ACC112 (cell line): Measurements from ENCODE around the gene DNAJC27.

Experiments used
- H2AFZ ChIP-seq: fragments of 200-600 bp; sonication (generic); one replicate; pipeline ENCODE4 v1.6.0; 2017; ENCODE audit warnings: antibody characterized with exemption, low read length; ENCODE audit not compliant: unreplicated experiment
- H3K27ac ChIP-seq: fragments of 200-600 bp; sonication (generic); 2 replicates; pipeline ENCODE4 v1.5.1; 2014; ENCODE audit warnings: low read depth, mild to moderate bottlenecking, antibody characterized with exemption, low read length, moderate library complexity
- H3K27me3 ChIP-seq: fragments of 200-600 bp; sonication (generic); 2 replicates; pipeline ENCODE4 v1.6.1; 2014; ENCODE audit warnings: mild to moderate bottlenecking, antibody characterized with exemption, low read length, moderate library complexity, mixed read lengths; ENCODE audit not compliant: insufficient read depth
- H3K36me3 ChIP-seq: fragments of 200-600 bp; sonication (generic); 2 replicates; pipeline ENCODE4 v1.6.1; 2016; ENCODE audit warnings: mild to moderate bottlenecking, antibody characterized with exemption, low read length, moderate library complexity, mixed read lengths; ENCODE audit not compliant: insufficient read depth
- H3K4me1 ChIP-seq: fragments of 200-600 bp; sonication (generic); one replicate; pipeline ENCODE4 v1.6.1; 2016; ENCODE audit warnings: low read length, mixed read lengths; ENCODE audit not compliant: insufficient read depth, unreplicated experiment, control insufficient read depth
- H3K4me3 ChIP-seq: fragments of 200-600 bp; sonication (generic); 2 replicates; pipeline ENCODE4 v1.5.1; 2014; ENCODE audit warnings: mild to moderate bottlenecking, low read depth, low read length
- H3K79me2 ChIP-seq: fragments of 200-600 bp; sonication (generic); one replicate; pipeline ENCODE4 v1.6.0; 2016; ENCODE audit warnings: low read length; ENCODE audit not compliant: control insufficient read depth, unreplicated experiment, insufficient read depth

DNAJC27 gene

GRCh38 chr2:24926602-24927252, 45.0 kb downstream of the DNAJC27 start:
- no peak overlapping the region; the same call in 1 of the 2 replicates for H3K4me3 ChIP-seq
- no peaks in the 10 kb centered on the region for H3K36me3 ChIP-seq
- H2AFZ ChIP-seq = peak overlapping the region; percentile 93

DNA sequence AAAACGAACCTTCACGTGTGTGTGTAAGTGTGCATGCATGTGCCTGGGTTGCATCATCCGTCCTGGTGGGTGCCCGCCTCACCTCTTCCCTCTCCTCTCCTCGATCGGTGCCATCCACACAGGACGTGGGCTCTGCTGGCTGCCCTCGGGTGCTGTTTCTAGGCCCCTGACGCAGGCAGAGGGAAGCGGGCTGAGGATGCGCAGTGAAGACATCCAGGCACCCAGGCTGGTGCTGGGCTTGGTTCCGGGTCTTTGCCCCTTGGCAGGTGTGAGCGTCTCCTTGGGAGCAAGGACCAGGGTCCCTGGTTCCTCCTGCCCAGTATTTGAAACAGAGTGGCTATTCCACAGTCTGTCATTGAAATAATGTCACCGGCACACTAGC, 45.5 kb downstream of the DNAJC27 start:
- Histone ChIP-seq H3K27ac (no peak overlapping the region), H2AFZ (no peak overlapping the region), H3K79me2 (no peaks in the 10 kb centered on the region), H3K4me1 (peaks cover 8% of the 10 kb centered on the region), H3K36me3 (no peaks in the 10 kb centered on the region), H3K27me3 (no peaks in the 10 kb centered on the region), H3K4me3 (no peak overlapping the region)

More at GRCh38 chr2:24926602-24927252, 45.0 kb downstream of the DNAJC27 start:
- Histone ChIP-seq H3K27ac (no peak overlapping the region), H3K79me2 (no peaks in the 10 kb centered on the region), H3K27me3 (no peaks in the 10 kb centered on the region), H3K4me1 (peaks cover 8% of the 10 kb centered on the region)

- Histone ChIP-seq H2AFZ (no peak overlapping the region), H3K36me3 (no peaks in the 10 kb centered on the region), H3K27me3 (no peaks in the 10 kb centered on the region), H3K79me2 (no peaks in the 10 kb centered on the region), H3K4me1 (peaks cover 8% of the 10 kb centered on the region), H3K4me3 (no peak overlapping the region), H3K27ac (no peak overlapping the region)
These were observed 45.9 kb downstream of the DNAJC27 start for GRCh38 chr2:24925815-24926214.

- no peaks in the 10 kb centered on the region for H3K79me2 ChIP-seq
- no peak overlapping the region for H3K27ac ChIP-seq
- peaks cover 8% of the 10 kb centered on the region for H3K4me1 ChIP-seq
- H3K27me3 ChIP-seq = no peaks in the 10 kb centered on the region
- H2AFZ ChIP-seq = no peak overlapping the region
- H3K4me3 ChIP-seq = no peak overlapping the region
- H3K36me3 ChIP-seq = no peaks in the 10 kb centered on the region
These were observed 47.0 kb downstream of the DNAJC27 start for GRCh38 chr2:24924732-24925131.

- no peak overlapping the region for H3K27ac ChIP-seq
- no peak overlapping the region for H2AFZ ChIP-seq
- no peaks in the 10 kb centered on the region for H3K36me3 ChIP-seq
- H3K27me3 ChIP-seq = no peaks in the 10 kb centered on the region
- H3K4me1 ChIP-seq = peaks cover 8% of the 10 kb centered on the region
- H3K79me2 ChIP-seq = no peaks in the 10 kb centered on the region
- H3K4me3 ChIP-seq = no peak overlapping the region
These were observed 47.5 kb downstream of the DNAJC27 start for GRCh38 chr2:24924266-24924665.

DNA sequence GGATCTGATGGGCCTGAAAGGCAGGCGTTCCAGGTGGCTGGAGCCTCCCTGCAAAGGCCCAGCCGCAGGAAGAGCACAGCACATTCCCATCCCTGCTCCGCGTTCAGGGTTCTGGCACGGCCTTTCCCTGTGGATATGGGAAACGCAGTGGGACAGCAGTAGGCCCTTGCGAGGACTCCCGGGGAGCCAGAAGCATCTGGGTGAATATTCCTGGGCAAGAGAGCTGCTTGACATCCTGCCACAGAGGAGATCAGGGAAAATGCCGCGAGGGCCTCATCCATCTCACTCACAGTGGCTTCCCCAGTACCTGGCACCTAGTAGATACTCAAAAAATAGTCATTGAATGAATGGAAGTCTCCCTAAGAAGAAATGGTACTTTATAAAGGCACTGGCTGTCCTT, 48.6 kb downstream of the DNAJC27 start:
- Histone ChIP-seq H2AFZ (no peak overlapping the region), H3K36me3 (no peaks in the 10 kb centered on the region), H3K4me3 (no peak overlapping the region), H3K27ac (no peak overlapping the region), H3K79me2 (no peaks in the 10 kb centered on the region), H3K4me1 (peaks cover 8% of the 10 kb centered on the region), H3K27me3 (no peaks in the 10 kb centered on the region)

DNA sequence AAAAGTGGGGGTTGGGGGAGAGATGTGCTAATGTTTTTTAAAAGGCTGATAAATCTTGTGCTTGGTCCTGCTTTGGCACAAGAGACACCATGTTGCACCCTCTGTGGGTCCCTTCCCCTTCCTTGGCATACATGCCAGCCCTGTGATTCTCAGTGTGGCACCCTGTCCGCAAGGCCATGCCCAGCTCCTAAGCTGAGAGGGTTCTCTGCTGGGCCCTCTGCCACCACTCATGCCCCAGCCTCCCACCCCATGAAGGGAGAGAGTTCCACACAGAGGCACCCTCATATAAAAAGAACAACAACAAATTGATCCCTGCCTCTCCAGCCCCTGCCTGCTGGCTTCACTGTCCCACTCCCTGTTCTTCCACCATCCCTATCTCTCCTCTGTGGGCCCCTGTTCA, 49.2 kb downstream of the DNAJC27 start:
- H3K27me3 ChIP-seq = no peaks in the 10 kb centered on the region
- no peaks in the 10 kb centered on the region for H3K36me3 ChIP-seq
- no peak overlapping the region for H3K4me3 ChIP-seq
- no peak overlapping the region for H2AFZ ChIP-seq
- H3K27ac ChIP-seq = no peak overlapping the region
- peaks cover 8% of the 10 kb centered on the region for H3K4me1 ChIP-seq
- no peaks in the 10 kb centered on the region for H3K79me2 ChIP-seq

GRCh38 chr2:24920809-24921441, 50.8 kb downstream of the DNAJC27 start:
- Histone ChIP-seq H3K36me3 (no peaks in the 10 kb centered on the region), H3K27ac (no peak overlapping the region), H3K79me2 (no peaks in the 10 kb centered on the region), H3K4me1 (peaks cover 9% of the 10 kb centered on the region), H2AFZ (peak overlapping the region; percentile 68), H3K4me3 (peak overlapping the region; percentile 86), H3K27me3 (no peaks in the 10 kb centered on the region)

DNA sequence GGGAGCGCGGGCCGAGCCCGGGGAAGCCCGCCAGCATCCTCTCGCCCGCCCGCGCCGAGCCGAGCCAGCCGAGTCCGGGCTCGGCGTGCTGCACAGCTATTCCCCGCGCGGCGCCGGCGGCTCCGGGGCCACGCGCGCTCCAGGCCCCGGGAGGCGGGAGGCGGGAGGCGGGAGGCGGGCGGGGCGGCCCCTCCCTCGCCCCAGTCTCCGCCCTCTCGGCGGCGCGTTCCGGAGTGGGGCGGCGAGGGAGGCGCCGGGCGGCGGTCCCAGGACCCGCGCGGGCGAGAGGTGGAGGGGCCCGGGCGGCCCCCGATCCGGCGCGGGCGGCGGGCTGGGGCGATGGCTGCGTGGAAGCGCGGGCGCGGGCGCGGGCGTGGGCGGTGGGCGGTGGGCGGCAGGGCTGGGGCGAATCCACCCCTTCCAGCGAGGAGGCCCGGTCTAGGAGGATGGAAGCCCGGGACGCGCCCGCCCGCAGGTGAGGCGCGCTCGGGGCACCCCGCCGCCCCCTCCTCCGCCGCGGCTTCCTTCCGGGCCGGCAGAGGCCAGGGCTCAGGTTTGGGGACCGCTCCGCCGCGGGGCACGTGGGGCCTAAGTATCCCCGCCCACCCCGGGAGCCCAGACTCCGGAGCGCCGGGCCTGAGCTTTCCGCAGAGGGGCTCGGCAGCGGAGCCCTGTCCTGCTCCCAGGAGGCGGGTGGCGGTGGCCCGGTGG, 51.5 kb downstream of the DNAJC27 start, which contains the start of gene ADCY3:
ADCY3 (minus strand) TSS at position 140 of the 711 bp plus-strand sequence. CDS start 1,250 bp downstream, outside the sequence.
- Histone ChIP-seq H3K4me3 (peak within 1 kb of the TSS; percentile 86), H3K36me3 (no peaks in the 10 kb centered on the region), H3K27ac (no peak within 1 kb of the TSS), H3K79me2 (no peaks in the 10 kb centered on the region), H3K4me1 (peaks cover 12% of the 10 kb centered on the region), H3K27me3 (no peaks in the 10 kb centered on the region), H2AFZ (peak within 1 kb of the TSS; percentile 74)

DNA sequence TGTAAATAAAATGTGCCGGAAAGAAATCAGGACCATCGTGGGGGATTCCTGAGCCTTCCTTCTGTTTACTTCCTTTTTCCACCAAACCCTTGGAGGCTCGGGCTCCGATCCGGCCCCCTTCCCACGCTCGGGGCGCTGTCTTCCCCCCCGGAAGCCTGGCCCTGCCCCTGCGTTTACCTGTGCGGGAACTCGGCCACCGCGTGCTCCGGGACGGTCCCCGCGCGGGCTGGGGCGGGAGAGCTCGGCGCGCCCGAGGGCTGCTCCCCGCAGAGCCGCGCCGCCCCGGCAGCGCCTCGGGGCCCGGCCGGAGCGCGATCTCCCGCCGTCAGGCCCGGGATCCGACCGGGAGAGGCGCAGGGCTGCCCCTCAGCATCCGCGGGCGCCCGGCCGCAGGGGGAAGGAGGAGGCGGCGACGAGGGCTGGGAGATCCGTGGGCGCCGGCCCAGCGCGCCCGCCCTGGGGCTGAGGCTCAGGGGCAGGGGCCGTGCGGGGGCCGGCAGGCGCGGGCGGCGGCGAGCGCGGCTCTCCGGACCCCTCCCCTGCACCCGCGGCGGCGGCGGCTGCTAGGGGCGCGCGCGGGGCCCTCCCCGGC, 52.2 kb downstream of the DNAJC27 start:
- H3K27ac ChIP-seq = no peak overlapping the region
- H2AFZ ChIP-seq = peak overlapping the region; percentile 74
- peaks cover 12% of the 10 kb centered on the region for H3K4me1 ChIP-seq

More for the DNA sequence above, 52.2 kb downstream of the DNAJC27 start:
- H3K27me3 ChIP-seq = no peaks in the 10 kb centered on the region
- H3K36me3 ChIP-seq = no peaks in the 10 kb centered on the region
- H3K79me2 ChIP-seq = no peaks in the 10 kb centered on the region
- H3K4me3 ChIP-seq = peak overlapping the region; percentile 86
